Spleen (tissue), 7 donors: ENCODE data around the gene FERMT2.

Experiments used
- POLR2A ChIP-seq, 3 donors: fragments of 450-650 bp; IDR thresholded peaks; one replicate each; pipeline ENCODE4 v1.5.1; 2017; ENCODE audit warnings: antibody characterized with exemption in 3 of 3, mild to moderate bottlenecking in 1 of 3
- POLR2AphosphoS5 ChIP-seq, 3 donors: sonication (generic); formaldehyde crosslinking; IDR thresholded peaks; one replicate each; pipeline ENCODE4 v1.5.1; 2017; ENCODE audit warnings: antibody characterized with exemption in 3 of 3
- TF ChIP-seq, protein P1 (sequence below), 11 experiments: fragments of 200-600 bp in 7 of 11; fragments of 450-650 bp in 4 of 11; sonication (generic) in 4 of 11; IDR thresholded peaks in 8 of 11; conservative IDR thresholded peaks in 3 of 11; 1 replicate in 7 of 11; 2 replicates in 4 of 11; pipeline versions ENCODE4 v1.4.0 to v1.8.0; 2016 to 2021; ENCODE audit warnings: antibody characterized with exemption in 11 of 11, inconsistent platforms in 4 of 11, mild to moderate bottlenecking in 1 of 11
- donor health status: DM: no; HTN: no; CAD: no; lungs with moderate emphysema.
- donor health status: DM: no; HTN: no; CAD: no.
- donor health status: DM: no; HTN: no; CAD: no.

DNA sequence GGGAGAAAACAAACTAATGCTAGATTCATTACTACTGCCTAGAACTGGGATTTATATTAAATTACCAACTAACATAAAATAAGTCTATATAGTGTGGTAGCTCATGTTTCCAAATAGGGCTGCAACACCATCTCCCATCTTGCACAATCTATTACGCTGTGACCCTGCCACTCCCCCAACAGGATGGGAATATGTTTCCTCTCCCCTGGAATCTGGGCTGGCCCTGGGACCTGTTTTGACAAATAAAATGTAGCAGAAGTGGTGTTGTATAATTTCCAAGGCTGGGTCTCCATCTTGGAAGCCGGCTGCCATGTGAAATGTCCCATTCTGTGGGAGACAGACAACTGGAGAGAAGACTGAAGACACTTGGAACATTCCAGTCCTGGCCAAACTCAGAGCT is 45.6 kb upstream of the FERMT2 start:
- TF ChIP-seq POLR2A (IDR thresholded peaks at IDR 0.05) (no peak), POLR2AphosphoS5 (IDR thresholded peaks at IDR 0.05) (no peak)
- TF ChIP-seq, protein P1, sequence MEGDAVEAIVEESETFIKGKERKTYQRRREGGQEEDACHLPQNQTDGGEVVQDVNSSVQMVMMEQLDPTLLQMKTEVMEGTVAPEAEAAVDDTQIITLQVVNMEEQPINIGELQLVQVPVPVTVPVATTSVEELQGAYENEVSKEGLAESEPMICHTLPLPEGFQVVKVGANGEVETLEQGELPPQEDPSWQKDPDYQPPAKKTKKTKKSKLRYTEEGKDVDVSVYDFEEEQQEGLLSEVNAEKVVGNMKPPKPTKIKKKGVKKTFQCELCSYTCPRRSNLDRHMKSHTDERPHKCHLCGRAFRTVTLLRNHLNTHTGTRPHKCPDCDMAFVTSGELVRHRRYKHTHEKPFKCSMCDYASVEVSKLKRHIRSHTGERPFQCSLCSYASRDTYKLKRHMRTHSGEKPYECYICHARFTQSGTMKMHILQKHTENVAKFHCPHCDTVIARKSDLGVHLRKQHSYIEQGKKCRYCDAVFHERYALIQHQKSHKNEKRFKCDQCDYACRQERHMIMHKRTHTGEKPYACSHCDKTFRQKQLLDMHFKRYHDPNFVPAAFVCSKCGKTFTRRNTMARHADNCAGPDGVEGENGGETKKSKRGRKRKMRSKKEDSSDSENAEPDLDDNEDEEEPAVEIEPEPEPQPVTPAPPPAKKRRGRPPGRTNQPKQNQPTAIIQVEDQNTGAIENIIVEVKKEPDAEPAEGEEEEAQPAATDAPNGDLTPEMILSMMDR (IDR thresholded peaks at IDR 0.05 in 8 of 11, conservative IDR thresholded peaks at IDR 0.05 in 3 of 11): no peak
